ENCODE measurements around the gene TTC34. TPM values are rescaled to one million over a fixed set of nuclear protein-coding genes. Genes with fewer than 3 reads are reported as not detected.

TTC34 gene
- total RNA-seq, 1 experiment from 2014 or later, result 0.92 TPM

DNA sequence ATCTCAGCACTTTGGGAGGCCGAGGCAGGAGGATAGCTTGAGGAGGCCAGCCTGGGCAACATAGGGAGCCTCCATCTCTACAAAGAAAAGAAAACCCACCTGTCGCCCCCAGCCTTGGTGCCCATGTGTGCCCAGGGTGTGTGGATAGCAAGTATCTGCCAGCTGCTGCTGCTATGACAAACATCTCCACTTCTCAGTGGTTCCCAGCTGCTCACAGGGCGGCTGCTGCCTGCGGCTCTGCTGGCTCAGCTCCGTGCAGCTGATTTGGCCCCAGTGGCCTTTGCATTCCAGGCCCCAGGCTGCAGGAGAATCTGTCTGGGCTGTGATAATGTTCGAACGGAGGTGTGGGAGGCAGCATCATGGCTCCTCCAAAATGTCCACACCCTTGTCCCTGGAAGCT lies 10.6 kb upstream of the TTC34 start:
- H3K9ac ChIP-seq (ENCODE audit: extremely low read depth, insufficient read length, low read length), result no peak overlapping the region
- Mint-ChIP-seq H3K9me3 (peaks cover 18 to 83% of the 10 kb centered on the region in 2 experiments), H3K27me3 (ENCODE audit: low read depth) (no peaks in the 10 kb centered on the region), H3K36me3 (ENCODE audit: insufficient read depth in 1 of 3, low read depth in 3 of 3) (peaks cover 3 to 17% (median 6%) of the 10 kb centered on the region in 3 experiments; a peak in 5 of 7 replicates), H3K4me1 (no peaks in the 10 kb centered on the region), H3K27ac (no peak overlapping the region), H3K4me3 (no peak overlapping the region)
- H3K14ac ChIP-seq (ENCODE audit: insufficient read depth, low read length), result no peak overlapping the region
- H3T11ph ChIP-seq (ENCODE audit: low read length), result no peak overlapping the region
- H4K91ac ChIP-seq (ENCODE audit: insufficient read length, low read depth, low read length), result no peak overlapping the region
- H2AK5ac ChIP-seq (ENCODE audit: insufficient read length, low read length), result no peak overlapping the region
- no peaks in the 10 kb centered on the region for H4K20me1 ChIP-seq (ENCODE audit: control insufficient read depth, insufficient read depth, insufficient read length)
- H3K4ac ChIP-seq (ENCODE audit: low read depth, low read length), result no peak overlapping the region
- TF ChIP-seq CTCF (conservative IDR thresholded peaks at IDR 0.05), result no peak
- H3K56ac ChIP-seq (ENCODE audit: insufficient read length, low read depth, low read length), result no peak overlapping the region
- no peak overlapping the region for H2BK20ac ChIP-seq (ENCODE audit: low read depth, low read length, poor library complexity, severe bottlenecking)
- no peak overlapping the region for H3K18ac ChIP-seq (ENCODE audit: insufficient read length, low read depth, low read length)
- no peak for DNase-seq
- H2BK12ac ChIP-seq (ENCODE audit: insufficient read length, low read depth, low read length), result no peak overlapping the region
- H3K79me2 ChIP-seq (ENCODE audit: insufficient read depth, low read length), result no peaks in the 10 kb centered on the region
- no peak overlapping the region for H2BK5ac ChIP-seq (ENCODE audit: insufficient read length, low read length)
- WGBS (ENCODE audit: extremely low coverage, insufficient read length, low lambda C conversion rate), result no CpG with 5 or more reads among the region's 7 CpGs
- no peaks in the 10 kb centered on the region for H3K79me1 ChIP-seq (ENCODE audit: insufficient read depth, low read depth, low read length, poor library complexity, severe bottlenecking)
- H2BK15ac ChIP-seq (ENCODE audit: low read depth, low read length), result no peak overlapping the region
- no peak overlapping the region for H3K27ac ChIP-seq (ENCODE audit: insufficient read length, low read depth, low read length)
- no peak overlapping the region for H4K5ac ChIP-seq (ENCODE audit: insufficient read length, low read depth, low read length)
- no peak overlapping the region for H4K8ac ChIP-seq (replicated peaks; ENCODE audit: insufficient read length, low read depth, low read length)
- H3K4me2 ChIP-seq (ENCODE audit: insufficient read depth, insufficient read length, low read length), result no peak overlapping the region
- H3K23ac ChIP-seq (ENCODE audit: insufficient read length, low read depth, low read length), result no peak overlapping the region
- no peaks in the 10 kb centered on the region for H3K23me2 ChIP-seq (ENCODE audit: insufficient read length, low read depth, low read length, poor library complexity, severe bottlenecking)
- no peaks in the 10 kb centered on the region for H3K27me3 ChIP-seq (ENCODE audit: insufficient read depth, low read length)
- H3K9me3 ChIP-seq (ENCODE audit: control insufficient read depth, low read depth, low read length), result peaks cover 85% of the 10 kb centered on the region
- no peak overlapping the region for H2BK120ac ChIP-seq (ENCODE audit: low read depth, low read length, poor library complexity, severe bottlenecking)
- H3K4me1 ChIP-seq (ENCODE audit: insufficient read depth, low read length), result no peaks in the 10 kb centered on the region
- H2AFZ ChIP-seq (ENCODE audit: low read length), result no peak overlapping the region

All from H9 (cell line).